Coronary artery (tissue), 2 donors: ENCODE measurements around the gene LUC7L.
"Not testable (repeated sequence)": the region's sequence is repeated elsewhere in the genome, so short reads cannot be mapped to it uniquely, and the experiment has no call there.

Source experiments
- DNase-seq: peaks from one replicate; pipeline ENCODE4 v3.0.0-alpha.2; 2017; ENCODE audit warnings: low spot score
- H3K27ac ChIP-seq, 2 donors: fragments of 200-600 bp; sonication (generic); one replicate each; pipeline ENCODE4 v1.5.1; 2016 to 2019
- H3K4me3 ChIP-seq: fragments of 200-600 bp; sonication (generic); 2 replicates; pipeline ENCODE4 v1.5.1; 2016; ENCODE audit warnings: mild to moderate bottlenecking, moderate library complexity
- TF ChIP-seq, protein P1 (sequence below): fragments of 200-600 bp; sonication (generic); IDR thresholded peaks from one replicate; pipeline ENCODE4 v1.5.1; 2019; ENCODE audit warnings: antibody characterized with exemption

LUC7L gene

DNA sequence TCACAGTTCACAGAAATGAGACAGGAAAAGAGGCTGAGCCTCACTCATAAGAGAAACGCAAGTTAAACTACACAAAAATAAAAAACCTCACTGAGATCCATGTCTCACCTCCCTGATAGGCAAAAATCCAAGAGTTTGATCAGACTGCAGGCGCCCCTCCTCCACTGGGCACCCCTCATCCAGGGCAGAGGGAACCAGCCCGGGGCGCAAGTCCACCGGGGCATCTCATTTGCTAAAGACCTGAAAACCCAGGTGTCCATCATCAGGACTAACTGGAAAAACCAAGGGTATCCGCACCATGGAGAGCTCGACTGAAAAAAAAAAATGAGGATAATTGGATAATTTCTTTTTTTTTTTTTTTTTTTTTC, 74.2 kb downstream of the LUC7L start:
- Histone ChIP-seq H3K4me3 (peak overlapping the region; percentile 66), H3K27ac (no peak overlapping the region)
- TF ChIP-seq, protein P1, sequence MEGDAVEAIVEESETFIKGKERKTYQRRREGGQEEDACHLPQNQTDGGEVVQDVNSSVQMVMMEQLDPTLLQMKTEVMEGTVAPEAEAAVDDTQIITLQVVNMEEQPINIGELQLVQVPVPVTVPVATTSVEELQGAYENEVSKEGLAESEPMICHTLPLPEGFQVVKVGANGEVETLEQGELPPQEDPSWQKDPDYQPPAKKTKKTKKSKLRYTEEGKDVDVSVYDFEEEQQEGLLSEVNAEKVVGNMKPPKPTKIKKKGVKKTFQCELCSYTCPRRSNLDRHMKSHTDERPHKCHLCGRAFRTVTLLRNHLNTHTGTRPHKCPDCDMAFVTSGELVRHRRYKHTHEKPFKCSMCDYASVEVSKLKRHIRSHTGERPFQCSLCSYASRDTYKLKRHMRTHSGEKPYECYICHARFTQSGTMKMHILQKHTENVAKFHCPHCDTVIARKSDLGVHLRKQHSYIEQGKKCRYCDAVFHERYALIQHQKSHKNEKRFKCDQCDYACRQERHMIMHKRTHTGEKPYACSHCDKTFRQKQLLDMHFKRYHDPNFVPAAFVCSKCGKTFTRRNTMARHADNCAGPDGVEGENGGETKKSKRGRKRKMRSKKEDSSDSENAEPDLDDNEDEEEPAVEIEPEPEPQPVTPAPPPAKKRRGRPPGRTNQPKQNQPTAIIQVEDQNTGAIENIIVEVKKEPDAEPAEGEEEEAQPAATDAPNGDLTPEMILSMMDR: no peak
- DNase-seq: no peak

DNA sequence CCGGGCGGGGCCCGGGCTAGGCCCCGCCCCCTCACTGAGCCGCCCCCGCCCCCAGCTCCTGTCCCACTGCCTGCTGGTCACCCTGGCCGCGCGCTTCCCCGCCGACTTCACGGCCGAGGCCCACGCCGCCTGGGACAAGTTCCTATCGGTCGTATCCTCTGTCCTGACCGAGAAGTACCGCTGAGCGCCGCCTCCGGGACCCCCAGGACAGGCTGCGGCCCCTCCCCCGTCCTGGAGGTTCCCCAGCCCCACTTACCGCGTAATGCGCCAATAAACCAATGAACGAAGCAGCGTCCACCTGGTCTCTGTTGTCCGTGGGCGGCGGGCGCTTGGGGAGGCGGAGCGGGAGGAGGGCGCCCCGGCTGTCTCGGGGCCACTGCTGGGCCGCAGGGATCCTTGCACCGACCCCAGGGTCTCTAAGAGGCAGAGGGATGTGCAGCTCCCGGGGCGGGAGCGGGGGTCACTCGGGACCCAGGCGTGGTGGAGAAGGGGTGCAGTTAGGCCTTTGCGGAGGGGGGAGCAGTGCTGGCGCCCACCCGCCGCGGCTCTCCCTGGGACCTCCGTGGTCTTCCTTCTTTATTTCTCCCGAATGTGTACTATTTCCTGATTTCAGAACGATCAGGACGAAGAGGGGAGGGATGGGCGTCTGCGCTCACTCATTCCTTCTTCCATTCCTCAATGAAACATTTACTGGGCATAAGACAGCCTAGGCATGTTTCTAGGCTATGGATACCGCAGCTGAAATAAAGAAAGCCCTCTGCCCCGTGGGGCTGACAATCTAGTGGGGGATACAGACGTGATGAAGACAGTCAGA, 74.8 kb downstream of the LUC7L start:
- no peak overlapping the region for H3K27ac ChIP-seq
- TF ChIP-seq, protein P1: no peak
- H3K4me3 ChIP-seq: peak overlapping the region; percentile 66
- no peak for DNase-seq

DNA sequence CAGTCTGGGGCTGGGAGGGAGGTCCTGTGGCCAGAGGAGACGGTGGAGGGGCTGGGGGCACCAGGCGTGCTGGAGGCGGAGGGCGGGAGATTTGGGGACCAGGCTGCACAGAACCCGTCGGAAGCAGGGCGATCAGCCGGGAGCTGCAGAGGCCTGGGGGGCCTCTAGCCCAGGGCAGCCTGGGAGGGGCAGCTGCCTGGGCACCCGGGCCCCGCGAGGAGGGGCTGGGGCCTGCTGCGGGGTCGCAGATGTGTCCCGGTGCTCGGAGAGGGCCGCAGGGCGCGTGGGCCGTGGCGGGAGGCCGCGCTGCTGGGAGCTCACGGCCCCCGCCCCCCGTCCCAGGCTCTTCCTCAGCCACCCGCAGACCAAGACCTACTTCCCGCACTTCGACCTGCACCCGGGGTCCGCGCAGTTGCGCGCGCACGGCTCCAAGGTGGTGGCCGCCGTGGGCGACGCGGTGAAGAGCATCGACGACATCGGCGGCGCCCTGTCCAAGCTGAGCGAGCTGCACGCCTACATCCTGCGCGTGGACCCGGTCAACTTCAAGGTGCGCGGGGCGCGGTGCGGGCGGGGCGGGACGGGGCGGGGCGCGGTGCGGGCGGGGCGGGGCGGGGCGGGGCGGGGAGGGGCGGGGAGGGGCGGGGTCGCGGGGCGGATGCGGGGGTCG, 75.6 kb downstream of the LUC7L start:
- not testable (repeated sequence) for H3K27ac ChIP-seq, DNase-seq, H3K4me3 ChIP-seq

DNA sequence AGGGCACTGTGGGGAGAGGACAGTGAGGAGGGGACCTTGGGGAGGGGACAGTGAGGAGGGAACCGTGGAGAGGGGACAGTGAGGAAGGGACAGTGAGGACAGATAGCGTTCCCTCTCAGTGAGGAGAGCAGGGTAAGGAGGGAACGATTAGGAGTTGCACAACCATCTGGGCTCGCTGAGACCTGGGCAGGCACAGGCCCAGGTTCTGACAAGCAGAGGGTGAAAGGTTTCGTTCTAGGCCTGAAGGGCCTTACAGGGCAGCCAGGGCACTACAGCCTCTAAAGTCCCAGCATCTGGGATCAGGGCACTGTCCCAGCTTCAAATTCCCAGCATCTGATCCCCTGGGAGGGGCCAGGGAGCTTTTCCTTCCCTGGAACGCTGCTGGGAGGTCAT, 76.1 kb downstream of the LUC7L start:
- not testable (repeated sequence) for DNase-seq, H3K27ac ChIP-seq, H3K4me3 ChIP-seq

DNA sequence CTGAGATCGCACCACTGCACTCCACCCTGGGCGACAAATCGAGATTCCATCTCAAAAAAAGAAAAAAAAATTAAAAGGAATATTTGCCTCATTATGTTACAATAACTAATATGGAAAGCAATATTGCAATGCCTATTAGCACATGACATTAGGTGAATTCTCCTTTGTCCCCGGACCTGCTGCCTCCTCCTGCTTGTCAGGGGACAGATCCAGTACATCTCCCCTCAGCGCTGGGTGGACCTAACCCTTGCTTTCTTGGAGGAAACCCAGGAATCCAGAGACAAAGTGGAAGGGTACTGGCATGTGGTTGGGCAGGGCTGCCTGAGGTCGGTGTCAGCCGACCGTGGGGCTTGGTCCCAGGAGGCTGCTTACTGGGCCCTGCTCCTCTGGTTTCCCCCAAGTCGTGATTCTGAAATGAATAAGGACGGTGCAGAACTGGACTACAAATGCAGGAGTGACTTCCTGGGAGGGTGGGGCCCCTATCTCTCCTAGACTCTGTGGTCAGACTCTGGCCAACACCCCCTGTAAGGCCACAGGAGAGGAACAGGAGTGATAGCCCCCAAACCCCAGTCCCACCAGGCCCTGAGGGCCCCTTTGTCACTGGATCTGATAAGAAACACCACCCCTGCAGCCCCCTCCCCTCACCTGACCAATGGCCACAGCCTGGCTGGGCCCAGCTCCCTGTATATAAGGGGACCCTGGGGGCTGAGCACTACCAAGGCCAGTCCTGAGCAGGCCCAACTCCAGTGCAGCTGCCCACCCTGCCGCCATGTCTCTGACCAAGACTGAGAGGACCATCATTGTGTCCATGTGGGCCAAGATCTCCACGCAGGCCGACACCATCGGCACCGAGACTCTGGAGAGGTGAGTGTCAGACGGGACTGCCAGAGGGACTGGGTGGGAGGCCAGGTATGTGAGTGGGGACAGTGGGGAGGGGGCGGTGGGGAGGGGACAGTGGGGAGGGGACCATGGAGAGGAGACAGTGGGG, 76.8 kb downstream of the LUC7L start, which contains the start of gene HBZ:
Gene HBZ, plus strand, starts transcription at position 504 of the 988 bp plus-strand sequence. Its CDS starts 266 bp downstream, at position 770.
- Histone ChIP-seq H3K27ac (no peak within 1 kb of the TSS), H3K4me3 (no peak within 1 kb of the TSS)
- no peak for DNase-seq
- TF ChIP-seq, protein P1: no peak

DNA sequence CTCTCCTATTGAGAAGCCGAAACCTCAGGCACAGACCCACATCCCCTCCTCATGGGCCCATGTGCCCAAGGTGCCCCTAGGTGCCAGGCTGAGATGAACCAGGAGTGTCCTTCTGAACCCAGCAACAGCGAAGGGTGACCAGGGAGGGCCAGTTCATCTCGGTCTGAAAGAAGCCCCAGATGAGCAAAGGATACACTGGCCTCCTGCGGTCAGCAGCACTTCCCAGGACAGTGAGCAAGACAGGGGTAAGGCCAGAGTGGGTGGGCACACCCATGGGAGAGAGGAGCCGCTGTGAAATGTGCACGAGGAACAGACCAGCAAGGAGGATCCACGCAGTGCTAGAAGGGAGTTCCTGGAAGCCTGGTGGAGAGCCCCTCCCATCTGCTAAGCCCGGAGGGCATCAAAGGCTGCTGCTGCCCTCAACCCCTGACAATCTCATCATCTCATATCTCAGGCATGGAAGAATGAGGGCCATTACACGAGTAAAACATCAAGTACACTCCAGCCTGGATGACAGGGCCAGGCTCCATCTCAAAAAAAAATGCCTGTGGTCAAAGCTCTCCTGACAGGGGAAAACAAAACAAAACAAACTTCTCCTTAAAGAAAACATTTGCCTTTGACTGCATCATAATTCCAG, 80.1 kb downstream of the LUC7L start:
- H3K4me3 ChIP-seq: no peak overlapping the region
- no peak for DNase-seq
- TF ChIP-seq, protein P1: no peak
- no peak overlapping the region for H3K27ac ChIP-seq

DNA sequence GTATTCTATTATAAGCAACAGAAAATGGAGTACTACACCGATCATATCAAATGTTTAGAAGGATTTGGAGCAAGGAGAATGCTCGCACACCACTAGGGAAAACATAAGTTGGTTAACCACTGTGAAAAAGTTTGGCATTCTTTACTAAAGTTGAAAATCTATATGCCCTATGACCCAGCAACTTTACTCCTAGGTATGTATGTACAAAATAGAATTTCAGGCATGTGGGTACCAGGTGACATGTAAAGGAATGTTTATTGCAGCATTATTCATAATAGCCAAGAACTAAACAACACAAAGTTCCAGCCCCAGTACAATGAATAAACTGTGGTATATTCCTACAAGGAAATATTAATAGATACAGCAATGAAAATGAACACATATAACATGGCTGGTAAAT, 82.6 kb downstream of the LUC7L start:
- TF ChIP-seq, protein P1: no peak
- H3K27ac ChIP-seq: no peak overlapping the region
- no peak for DNase-seq
- no peak overlapping the region for H3K4me3 ChIP-seq
